ENCODE results near the gene DCAF12.

DNA sequence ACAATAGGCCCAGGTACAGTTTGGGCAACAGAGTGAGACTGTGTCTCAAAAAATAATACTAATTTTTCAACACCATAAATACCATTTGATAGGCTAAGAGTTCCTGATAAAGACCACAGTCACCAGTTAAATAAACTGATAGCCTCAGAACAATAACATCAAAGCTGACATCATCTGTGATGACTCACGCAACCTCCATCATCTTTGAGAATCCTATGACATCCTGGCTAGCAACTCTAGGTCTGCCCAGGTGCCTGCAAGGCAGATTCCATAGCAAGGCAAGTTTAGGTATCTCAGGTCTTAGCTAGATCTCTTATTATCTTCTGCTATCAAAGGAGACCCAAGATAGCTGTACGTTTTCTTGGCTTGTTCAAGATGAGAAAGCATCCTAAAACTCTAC lies 47.3 kb downstream of the DCAF12 start:
- TF ChIP-seq, protein P1, sequence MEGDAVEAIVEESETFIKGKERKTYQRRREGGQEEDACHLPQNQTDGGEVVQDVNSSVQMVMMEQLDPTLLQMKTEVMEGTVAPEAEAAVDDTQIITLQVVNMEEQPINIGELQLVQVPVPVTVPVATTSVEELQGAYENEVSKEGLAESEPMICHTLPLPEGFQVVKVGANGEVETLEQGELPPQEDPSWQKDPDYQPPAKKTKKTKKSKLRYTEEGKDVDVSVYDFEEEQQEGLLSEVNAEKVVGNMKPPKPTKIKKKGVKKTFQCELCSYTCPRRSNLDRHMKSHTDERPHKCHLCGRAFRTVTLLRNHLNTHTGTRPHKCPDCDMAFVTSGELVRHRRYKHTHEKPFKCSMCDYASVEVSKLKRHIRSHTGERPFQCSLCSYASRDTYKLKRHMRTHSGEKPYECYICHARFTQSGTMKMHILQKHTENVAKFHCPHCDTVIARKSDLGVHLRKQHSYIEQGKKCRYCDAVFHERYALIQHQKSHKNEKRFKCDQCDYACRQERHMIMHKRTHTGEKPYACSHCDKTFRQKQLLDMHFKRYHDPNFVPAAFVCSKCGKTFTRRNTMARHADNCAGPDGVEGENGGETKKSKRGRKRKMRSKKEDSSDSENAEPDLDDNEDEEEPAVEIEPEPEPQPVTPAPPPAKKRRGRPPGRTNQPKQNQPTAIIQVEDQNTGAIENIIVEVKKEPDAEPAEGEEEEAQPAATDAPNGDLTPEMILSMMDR (IDR thresholded peaks at IDR 0.05): no peak
- TF ChIP-seq EZH2 (IDR thresholded peaks at IDR 0.05; ENCODE audit: borderline replicate concordance, insufficient read depth, low read depth, low read length, poor library complexity, severe bottlenecking): no peak
